ENCODE results near the gene RIC8B.

Gene RIC8B

GRCh38 chr12:106754331-106754730 lies 20.2 kb upstream of the RIC8B start:
- TF ChIP-seq ELF4 (IDR thresholded peaks at IDR 0.05) (no peak), FOXM1 (IDR thresholded peaks at IDR 0.05; ENCODE audit: borderline replicate concordance) (no peak), FOXK2 (IDR thresholded peaks at IDR 0.05) (no peak), TARDBP (IDR thresholded peaks at IDR 0.05) (no peak), SP1 (IDR thresholded peaks at IDR 0.05) (no peak), BHLHE40 (IDR thresholded peaks at IDR 0.05; ENCODE audit: borderline replicate concordance) (no peak), FOXA1 (IDR thresholded peaks at IDR 0.05) (no peak), ARNT (IDR thresholded peaks at IDR 0.05) (no peak), CTBP1 (IDR thresholded peaks at IDR 0.05; ENCODE audit: borderline replicate concordance) (no peak), L3MBTL2 (conservative IDR thresholded peaks at IDR 0.05) (no peak), LEF1 (IDR thresholded peaks at IDR 0.05; ENCODE audit: borderline replicate concordance) (no peak), ZNF384 (IDR thresholded peaks at IDR 0.05) (no peak), PKNOX1 (IDR thresholded peaks at IDR 0.05) (no peak), HDGF (IDR thresholded peaks at IDR 0.05; ENCODE audit: borderline replicate concordance) (no peak), SUZ12 (IDR thresholded peaks at IDR 0.05) (no peak), NFRKB (IDR thresholded peaks at IDR 0.05) (no peak)
- ChIA-PET CTCF (no interaction called here), POLR2A (no interaction called here)
- DNase-seq (ENCODE audit: extremely low spot score), result no peak

DNA sequence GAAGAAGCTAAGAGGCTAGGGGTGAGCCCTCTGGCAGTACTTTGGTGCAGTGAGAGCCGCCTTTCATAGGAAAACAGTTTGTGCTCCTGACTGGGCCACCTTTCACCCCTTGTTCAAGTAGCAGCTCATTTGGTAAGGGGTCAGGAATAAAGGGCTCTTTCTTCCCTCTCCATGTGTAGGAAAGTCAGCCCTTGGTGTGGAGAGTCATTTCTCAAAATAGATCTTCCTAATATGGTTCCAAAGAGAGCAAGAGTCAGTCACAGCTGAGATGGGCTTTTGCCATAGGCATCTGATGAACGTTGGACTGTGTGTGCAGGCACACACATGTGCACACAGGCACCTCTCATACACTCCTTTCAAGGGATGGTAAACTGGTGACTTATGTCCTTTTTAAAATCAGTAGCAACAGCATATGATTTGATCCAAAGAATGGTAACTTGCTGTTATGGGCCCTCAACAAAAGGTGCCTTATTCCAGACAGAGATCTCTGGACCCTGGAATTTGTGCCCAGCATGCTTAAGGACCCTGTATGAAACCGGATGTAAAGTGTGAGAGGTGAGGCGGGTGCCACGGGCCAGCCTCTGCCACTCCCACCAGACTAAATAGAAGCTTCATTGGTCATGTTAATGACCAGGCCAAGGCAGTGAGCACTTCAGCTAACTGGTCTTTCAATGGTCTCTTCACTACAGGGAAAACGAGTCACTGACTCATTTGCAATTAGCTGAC lies 16.7 kb upstream of the RIC8B start:
- ChIA-PET CTCF (interaction anchor here (0.6 to 0.7 kb wide), 3 partner anchors 45 to 343 kb away, joined by 3 to 7 read pairs (median 4); no protein-coding TSS in a partner anchor), POLR2A (no interaction called here)
- DNase-seq (ENCODE audit: extremely low spot score), result no peak
- no peak for TF ChIP-seq LEF1 (IDR thresholded peaks at IDR 0.05; ENCODE audit: borderline replicate concordance)
- TF ChIP-seq CTBP1 (IDR thresholded peaks at IDR 0.05; ENCODE audit: borderline replicate concordance), result no peak
- no peak for TF ChIP-seq SUZ12 (IDR thresholded peaks at IDR 0.05)
- TF ChIP-seq FOXA1 (IDR thresholded peaks at IDR 0.05), result no peak
- no peak for TF ChIP-seq ARNT (IDR thresholded peaks at IDR 0.05)
- no peak for TF ChIP-seq HDGF (IDR thresholded peaks at IDR 0.05; ENCODE audit: borderline replicate concordance)
- no peak for TF ChIP-seq NFRKB (IDR thresholded peaks at IDR 0.05)
- no peak for TF ChIP-seq ELF4 (IDR thresholded peaks at IDR 0.05)
- no peak for TF ChIP-seq SP1 (IDR thresholded peaks at IDR 0.05)
- TF ChIP-seq L3MBTL2 (conservative IDR thresholded peaks at IDR 0.05), result no peak
- no peak for TF ChIP-seq FOXK2 (IDR thresholded peaks at IDR 0.05)
- no peak for TF ChIP-seq ZNF384 (IDR thresholded peaks at IDR 0.05)
- no peak for TF ChIP-seq TARDBP (IDR thresholded peaks at IDR 0.05)
- TF ChIP-seq PKNOX1 (IDR thresholded peaks at IDR 0.05), result no peak
- no peak for TF ChIP-seq BHLHE40 (IDR thresholded peaks at IDR 0.05; ENCODE audit: borderline replicate concordance)

- no peak for DNase-seq (ENCODE audit: extremely low spot score)
- TF ChIP-seq HDGF (IDR thresholded peaks at IDR 0.05; ENCODE audit: borderline replicate concordance), result no peak
- TF ChIP-seq BHLHE40 (IDR thresholded peaks at IDR 0.05; ENCODE audit: borderline replicate concordance), result no peak
- no peak for TF ChIP-seq LEF1 (IDR thresholded peaks at IDR 0.05; ENCODE audit: borderline replicate concordance)
- no peak for TF ChIP-seq SP1 (IDR thresholded peaks at IDR 0.05)
- POLR2A ChIA-PET, result no interaction called here
- CTCF ChIA-PET, result no interaction called here
Observed at GRCh38 chr12:106758349-106759110, 16.0 kb upstream of the RIC8B start.

DNA sequence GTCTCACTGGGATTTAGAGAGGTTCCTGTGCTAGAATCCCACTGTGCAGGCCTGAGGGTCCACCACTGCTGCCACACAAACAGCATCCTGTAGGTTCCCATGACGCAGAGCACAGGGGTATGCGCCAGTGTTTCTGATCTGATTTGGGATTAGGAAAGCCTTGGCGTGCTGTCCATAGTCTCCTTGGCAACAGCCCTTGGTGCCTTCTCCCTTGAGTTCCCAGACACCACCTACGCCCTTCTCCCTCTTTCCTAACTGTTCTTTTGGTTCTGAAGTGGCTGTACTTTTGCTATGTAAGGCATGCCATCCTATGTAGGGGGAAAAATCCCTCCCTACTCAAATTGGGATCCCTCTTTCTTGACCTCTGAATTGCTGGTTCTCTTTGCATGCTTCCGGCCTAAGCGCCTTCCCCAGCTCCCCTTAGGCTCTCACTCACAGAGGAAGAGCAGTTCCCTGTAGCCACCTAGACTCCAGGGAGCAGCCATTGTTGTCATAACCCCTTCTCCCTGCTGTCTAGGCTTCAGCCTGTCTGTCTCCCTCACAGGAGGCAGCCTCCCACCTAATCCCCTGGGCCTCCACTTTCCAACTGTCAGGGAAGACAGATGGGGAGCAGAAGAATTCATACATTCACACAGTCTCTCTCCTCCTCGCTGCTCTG lies 14.8 kb upstream of the RIC8B start:
- ChIA-PET POLR2A (no interaction called here), CTCF (no interaction called here)
- no peak for DNase-seq (ENCODE audit: extremely low spot score)
- TF ChIP-seq CTBP1 (IDR thresholded peaks at IDR 0.05; ENCODE audit: borderline replicate concordance) (no peak), TARDBP (IDR thresholded peaks at IDR 0.05) (no peak), FOXA1 (IDR thresholded peaks at IDR 0.05) (no peak), ZNF384 (IDR thresholded peaks at IDR 0.05) (no peak), SUZ12 (IDR thresholded peaks at IDR 0.05) (no peak), BHLHE40 (IDR thresholded peaks at IDR 0.05; ENCODE audit: borderline replicate concordance) (no peak), LEF1 (IDR thresholded peaks at IDR 0.05; ENCODE audit: borderline replicate concordance) (no peak), FOXK2 (IDR thresholded peaks at IDR 0.05) (no peak), NFRKB (IDR thresholded peaks at IDR 0.05) (no peak), PKNOX1 (IDR thresholded peaks at IDR 0.05) (no peak), HDGF (IDR thresholded peaks at IDR 0.05; ENCODE audit: borderline replicate concordance) (no peak)

DNA sequence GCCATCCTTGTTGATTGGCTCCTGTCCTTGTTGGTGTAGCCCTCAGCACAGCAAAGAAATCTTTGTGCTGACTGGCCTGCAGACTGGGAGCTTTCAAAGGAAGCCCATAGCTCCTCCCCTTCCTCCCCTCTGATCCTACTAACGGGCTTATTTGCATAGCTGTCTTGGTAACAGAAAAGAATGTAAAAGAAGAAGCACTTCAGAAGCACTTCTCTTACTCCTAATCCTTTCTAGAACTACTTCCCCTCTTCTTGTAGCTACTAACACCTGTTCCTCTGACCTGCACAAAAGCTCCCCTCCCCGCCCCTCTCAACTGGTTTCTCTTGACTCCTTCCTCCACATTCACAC lies 14.3 kb upstream of the RIC8B start:
- ChIA-PET CTCF (no interaction called here), POLR2A (no interaction called here)
- TF ChIP-seq HDGF (IDR thresholded peaks at IDR 0.05; ENCODE audit: borderline replicate concordance) (no peak), L3MBTL2 (conservative IDR thresholded peaks at IDR 0.05) (no peak), FOXM1 (IDR thresholded peaks at IDR 0.05; ENCODE audit: borderline replicate concordance) (no peak), SP1 (IDR thresholded peaks at IDR 0.05) (no peak), FOXK2 (IDR thresholded peaks at IDR 0.05) (no peak), BHLHE40 (IDR thresholded peaks at IDR 0.05; ENCODE audit: borderline replicate concordance) (no peak), ZNF384 (IDR thresholded peaks at IDR 0.05) (no peak), TARDBP (IDR thresholded peaks at IDR 0.05) (no peak), CTBP1 (IDR thresholded peaks at IDR 0.05; ENCODE audit: borderline replicate concordance) (no peak), NFRKB (IDR thresholded peaks at IDR 0.05) (no peak), PKNOX1 (IDR thresholded peaks at IDR 0.05) (no peak), LEF1 (IDR thresholded peaks at IDR 0.05; ENCODE audit: borderline replicate concordance) (no peak), ARNT (IDR thresholded peaks at IDR 0.05) (no peak), SUZ12 (IDR thresholded peaks at IDR 0.05) (no peak), ELF4 (IDR thresholded peaks at IDR 0.05) (no peak), FOXA1 (IDR thresholded peaks at IDR 0.05) (no peak)
- no peak for DNase-seq (ENCODE audit: extremely low spot score)

Data from HEK293T (cell line).